AG10803 (cell line): ENCODE results near the gene NLRP9.

Experiments
- DNase-seq: peaks from one replicate; pipeline ENCODE4 v3.0.0; 2010; ENCODE audit warnings: low read depth
- H3K4me3 ChIP-seq: 2 replicates; pipeline ENCODE4 v1.5.1; 2011; ENCODE audit warnings: mild to moderate bottlenecking, low read length, control low read depth
- CTCF ChIP-seq: conservative IDR thresholded peaks from 2 replicates; pipeline ENCODE4 v1.5.1; 2011; ENCODE audit warnings: mild to moderate bottlenecking, low read length, control low read depth, inconsistent platforms

Gene NLRP9

GRCh38 chr19:55667006-55667381 is 71.2 kb downstream of the NLRP9 start:
- TF ChIP-seq CTCF: no peak
- no peak overlapping the region for H3K4me3 ChIP-seq

GRCh38 chr19:55666343-55667005 is 71.7 kb downstream of the NLRP9 start:
- H3K4me3 ChIP-seq: no peak overlapping the region
- no peak for TF ChIP-seq CTCF
- DNase-seq: no peak

More at GRCh38 chr19:55667006-55667381, 71.2 kb downstream of the NLRP9 start:
- no peak for DNase-seq

- DNase-seq: no peak
- TF ChIP-seq CTCF: no peak
- no peak overlapping the region for H3K4me3 ChIP-seq
Measured at GRCh38 chr19:55663846-55664536, 74.2 kb downstream of the NLRP9 start.

- no peak for DNase-seq
- TF ChIP-seq CTCF: no peak
- no peak overlapping the region for H3K4me3 ChIP-seq
Measured at GRCh38 chr19:55661826-55662225, 76.4 kb downstream of the NLRP9 start.

GRCh38 chr19:55660991-55661390 is 77.2 kb downstream of the NLRP9 start:
- TF ChIP-seq CTCF: no peak
- no peak overlapping the region for H3K4me3 ChIP-seq
- DNase-seq: no peak

GRCh38 chr19:55660404-55660803 is 77.8 kb downstream of the NLRP9 start:
- no peak for DNase-seq
- no peak overlapping the region for H3K4me3 ChIP-seq
- no peak for TF ChIP-seq CTCF

GRCh38 chr19:55659822-55660221 is 78.4 kb downstream of the NLRP9 start:
- TF ChIP-seq CTCF: no peak
- no peak overlapping the region for H3K4me3 ChIP-seq

More at GRCh38 chr19:55659822-55660221, 78.4 kb downstream of the NLRP9 start:
- no peak for DNase-seq
